Activated naive CD8-positive, alpha-beta T cell treated with anti-CD3 and anti-CD28 coated beads for 36 hours (primary cell): ENCODE results near the gene KLF11. TPM values are rescaled to one million over a fixed set of nuclear protein-coding genes. Genes with fewer than 3 reads are reported as not detected.
"Not testable (repeated sequence)": the region's sequence is repeated elsewhere in the genome, so short reads cannot be mapped to it uniquely, and the experiment has no call there.

ENCODE experiments used
- DNase-seq: peaks from one replicate; pipeline ENCODE4 v3.0.0; 2021
- H3K27ac Mint-ChIP-seq: one replicate; pipeline ENCODE4 v1.8.0; 2022; ENCODE audit warnings: mild to moderate bottlenecking, moderate library complexity, mixed read lengths
- H3K27me3 Mint-ChIP-seq: one replicate; pipeline ENCODE4 v1.8.0; 2022; ENCODE audit warnings: mild to moderate bottlenecking, mixed read lengths
- H3K36me3 Mint-ChIP-seq: one replicate; pipeline ENCODE4 v1.8.0; 2021; ENCODE audit warnings: mild to moderate bottlenecking, mixed read lengths
- H3K4me1 Mint-ChIP-seq: one replicate; pipeline ENCODE4 v1.8.0; 2021; ENCODE audit warnings: mixed read lengths
- H3K4me3 Mint-ChIP-seq: one replicate; pipeline ENCODE4 v1.8.0; 2022; ENCODE audit warnings: mild to moderate bottlenecking, moderate library complexity, mixed read lengths
- H3K9me3 Mint-ChIP-seq: one replicate; pipeline ENCODE4 v1.8.0; 2022; ENCODE audit warnings: mixed read lengths
- total RNA-seq, 2 experiments: library from RNA; stranded (reverse); gene quantifications; one replicate each; pipeline ENCODE4 v1.2.3, GENCODE V29; 2021

KLF11 gene
- total RNA-seq, 2 experiments from 2014 or later = 3.7 to 3.9 TPM

GRCh38 chr2:10005461-10006235 is 37.7 kb upstream of the KLF11 start:
- Mint-ChIP-seq H3K27me3 (peaks cover 24% of the 10 kb centered on the region), H3K4me1 (no peaks in the 10 kb centered on the region), H3K4me3 (no peak overlapping the region), H3K9me3 (no peaks in the 10 kb centered on the region), H3K36me3 (no peaks in the 10 kb centered on the region), H3K27ac (no peak overlapping the region)
- DNase-seq = no peak

- no peaks in the 10 kb centered on the region for H3K4me1 Mint-ChIP-seq
- peaks cover 24% of the 10 kb centered on the region for H3K27me3 Mint-ChIP-seq
- no peak overlapping the region for H3K27ac Mint-ChIP-seq
- H3K36me3 Mint-ChIP-seq = no peaks in the 10 kb centered on the region
- no peak for DNase-seq
- no peaks in the 10 kb centered on the region for H3K9me3 Mint-ChIP-seq
- H3K4me3 Mint-ChIP-seq = no peak overlapping the region
Measured at GRCh38 chr2:10006236-10007161, 36.9 kb upstream of the KLF11 start.

GRCh38 chr2:10007435-10007834 is 35.9 kb upstream of the KLF11 start:
- DNase-seq = no peak
- no peaks in the 10 kb centered on the region for H3K9me3 Mint-ChIP-seq
- H3K27me3 Mint-ChIP-seq = peaks cover 24% of the 10 kb centered on the region
- H3K27ac Mint-ChIP-seq = no peak overlapping the region
- H3K4me1 Mint-ChIP-seq = no peaks in the 10 kb centered on the region
- no peaks in the 10 kb centered on the region for H3K36me3 Mint-ChIP-seq
- H3K4me3 Mint-ChIP-seq = no peak overlapping the region

GRCh38 chr2:10007921-10008808 is 35.2 kb upstream of the KLF11 start:
- DNase-seq = no peak
- Mint-ChIP-seq H3K4me1 (no peaks in the 10 kb centered on the region), H3K36me3 (no peaks in the 10 kb centered on the region), H3K27me3 (peaks cover 24% of the 10 kb centered on the region), H3K4me3 (no peak overlapping the region), H3K9me3 (no peaks in the 10 kb centered on the region), H3K27ac (no peak overlapping the region)

- no peak for DNase-seq
- no peaks in the 10 kb centered on the region for H3K4me1 Mint-ChIP-seq
- no peaks in the 10 kb centered on the region for H3K36me3 Mint-ChIP-seq
- H3K27ac Mint-ChIP-seq = no peak overlapping the region
- H3K9me3 Mint-ChIP-seq = no peaks in the 10 kb centered on the region
- H3K27me3 Mint-ChIP-seq = peaks cover 24% of the 10 kb centered on the region
- no peak overlapping the region for H3K4me3 Mint-ChIP-seq
Measured at GRCh38 chr2:10008809-10009176, 34.6 kb upstream of the KLF11 start.

- Mint-ChIP-seq H3K27ac (no peak overlapping the region), H3K4me1 (no peaks in the 10 kb centered on the region), H3K9me3 (no peaks in the 10 kb centered on the region), H3K27me3 (peaks cover 24% of the 10 kb centered on the region), H3K36me3 (no peaks in the 10 kb centered on the region), H3K4me3 (no peak overlapping the region)
- no peak for DNase-seq
Measured at GRCh38 chr2:10009271-10009810, 34.0 kb upstream of the KLF11 start.

GRCh38 chr2:10009811-10010781 is 33.3 kb upstream of the KLF11 start:
- no peak for DNase-seq
- no peaks in the 10 kb centered on the region for H3K36me3 Mint-ChIP-seq
- peaks cover 24% of the 10 kb centered on the region for H3K27me3 Mint-ChIP-seq
- H3K4me3 Mint-ChIP-seq = no peak overlapping the region
- H3K4me1 Mint-ChIP-seq = no peaks in the 10 kb centered on the region
- H3K9me3 Mint-ChIP-seq = no peaks in the 10 kb centered on the region
- H3K27ac Mint-ChIP-seq = no peak overlapping the region

GRCh38 chr2:10010861-10011605 is 32.3 kb upstream of the KLF11 start:
- H3K36me3 Mint-ChIP-seq, H3K4me1 Mint-ChIP-seq, DNase-seq, H3K27ac Mint-ChIP-seq, H3K9me3 Mint-ChIP-seq, H3K4me3 Mint-ChIP-seq: not testable (repeated sequence)
- H3K27me3 Mint-ChIP-seq = peaks cover 16% of the 10 kb centered on the region

- H3K36me3 Mint-ChIP-seq, H3K27ac Mint-ChIP-seq, DNase-seq, H3K4me1 Mint-ChIP-seq, H3K9me3 Mint-ChIP-seq, H3K4me3 Mint-ChIP-seq: not testable (repeated sequence)
- peaks cover 12% of the 10 kb centered on the region for H3K27me3 Mint-ChIP-seq
Measured at GRCh38 chr2:10011606-10012325, 31.6 kb upstream of the KLF11 start.

GRCh38 chr2:10012366-10012962 is 30.9 kb upstream of the KLF11 start:
- not testable (repeated sequence) for H3K27me3 Mint-ChIP-seq, H3K36me3 Mint-ChIP-seq, DNase-seq, H3K27ac Mint-ChIP-seq, H3K4me3 Mint-ChIP-seq, H3K4me1 Mint-ChIP-seq, H3K9me3 Mint-ChIP-seq

- no peaks in the 10 kb centered on the region for H3K4me1 Mint-ChIP-seq
- DNase-seq = no peak
- H3K36me3 Mint-ChIP-seq = no peaks in the 10 kb centered on the region
- H3K27ac Mint-ChIP-seq = no peak overlapping the region
- H3K27me3 Mint-ChIP-seq = no peaks in the 10 kb centered on the region
- peaks cover 7% of the 10 kb centered on the region for H3K9me3 Mint-ChIP-seq
- H3K4me3 Mint-ChIP-seq = no peak overlapping the region
Measured at GRCh38 chr2:10012963-10013461, 30.3 kb upstream of the KLF11 start.

GRCh38 chr2:10013651-10014417 is 29.5 kb upstream of the KLF11 start:
- DNase-seq, H3K27me3 Mint-ChIP-seq, H3K36me3 Mint-ChIP-seq, H3K4me1 Mint-ChIP-seq, H3K27ac Mint-ChIP-seq, H3K4me3 Mint-ChIP-seq, H3K9me3 Mint-ChIP-seq: not testable (repeated sequence)
